Astrocyte (in vitro differentiated cells and primary cell): ENCODE results near the gene PLIN5. TPM values are rescaled to one million over a fixed set of nuclear protein-coding genes. Genes with fewer than 3 reads are reported as not detected.
A peak's percentile ranks its signal among the peaks of the same experiment; 100 is the strongest.

ENCODE experiments used
- DNase-seq: peaks from one replicate; pipeline ENCODE4 v3.0.0-alpha.2; 2010; ENCODE audit warnings: low read depth
- FAIRE-seq: peaks from 2 replicates; lab custom pipeline; 2011; peaks lifted over from hg19 to GRCh38; lab: Jason Lieb, UNC
- H2AFZ ChIP-seq: 2 replicates; pipeline ENCODE4 v1.6.0; 2012; ENCODE audit warnings: low read depth, low read length, inconsistent platforms
- H3K27ac ChIP-seq: 2 replicates; pipeline ENCODE4 v1.5.1; 2011; ENCODE audit warnings: low read depth, low read length, inconsistent platforms
- H3K27me3 ChIP-seq: 2 replicates; pipeline ENCODE4 v1.6.0; 2011; ENCODE audit warnings: low read length, inconsistent platforms; ENCODE audit not compliant: insufficient read depth
- H3K36me3 ChIP-seq: 2 replicates; pipeline ENCODE4 v1.5.1; 2011; ENCODE audit warnings: low read length, inconsistent platforms; ENCODE audit not compliant: insufficient read depth
- H3K4me1 ChIP-seq: 2 replicates; pipeline ENCODE4 v1.5.1; 2011; ENCODE audit warnings: low read length, inconsistent platforms; ENCODE audit not compliant: insufficient read depth
- H3K4me2 ChIP-seq: 2 replicates; pipeline ENCODE4 v1.6.0; 2012; ENCODE audit warnings: low read length, inconsistent platforms
- H3K4me3 ChIP-seq: 2 replicates; pipeline ENCODE4 v1.5.1; 2011; ENCODE audit warnings: low read depth, mild to moderate bottlenecking, low read length, inconsistent platforms; ENCODE audit not compliant: insufficient read depth
- H3K79me2 ChIP-seq: 2 replicates; pipeline ENCODE4 v1.6.0; 2012; ENCODE audit warnings: mild to moderate bottlenecking, low read length, inconsistent platforms; ENCODE audit not compliant: insufficient read depth
- H3K9ac ChIP-seq: 2 replicates; pipeline ENCODE4 v1.6.0; 2012; ENCODE audit warnings: mild to moderate bottlenecking, low read length, inconsistent platforms
- H3K9me3 ChIP-seq: 2 replicates; pipeline ENCODE4 v1.5.1; 2012; ENCODE audit warnings: low read depth, mild to moderate bottlenecking, low read length, inconsistent platforms; ENCODE audit not compliant: insufficient read depth
- H4K20me1 ChIP-seq: 2 replicates; pipeline ENCODE4 v1.6.0; 2012; ENCODE audit warnings: low read length, inconsistent platforms; ENCODE audit not compliant: insufficient read depth
- H3K27ac Mint-ChIP-seq: one replicate; pipeline ENCODE4 v1.8.0; 2021; ENCODE audit warnings: mild to moderate bottlenecking, mixed read lengths; ENCODE audit not compliant: unreplicated experiment
- H3K27me3 Mint-ChIP-seq: one replicate; pipeline ENCODE4 v1.8.0; 2021; ENCODE audit warnings: low read depth, mixed read lengths; ENCODE audit not compliant: unreplicated experiment
- H3K36me3 Mint-ChIP-seq: one replicate; pipeline ENCODE4 v1.8.0; 2021; ENCODE audit warnings: low read depth, mixed read lengths; ENCODE audit not compliant: unreplicated experiment
- H3K4me1 Mint-ChIP-seq: one replicate; pipeline ENCODE4 v1.8.0; 2021; ENCODE audit warnings: low read depth, mixed read lengths; ENCODE audit not compliant: unreplicated experiment
- H3K4me3 Mint-ChIP-seq: one replicate; pipeline ENCODE4 v1.8.0; 2021; ENCODE audit warnings: mild to moderate bottlenecking, moderate library complexity, mixed read lengths; ENCODE audit not compliant: unreplicated experiment
- H3K9me3 Mint-ChIP-seq: one replicate; pipeline ENCODE4 v1.8.0; 2021; ENCODE audit warnings: mild to moderate bottlenecking, mixed read lengths; ENCODE audit not compliant: unreplicated experiment
- CTCF ChIP-seq: IDR thresholded peaks from 2 replicates; pipeline ENCODE4 v1.5.1; 2011; ENCODE audit warnings: low read depth, mild to moderate bottlenecking, inconsistent platforms, low read length, moderate library complexity; ENCODE audit not compliant: insufficient read depth
- EZH2 ChIP-seq: IDR thresholded peaks from 2 replicates; pipeline ENCODE4 v1.6.1; 2012; ENCODE audit warnings: mild to moderate bottlenecking, low read length, inconsistent platforms; ENCODE audit not compliant: insufficient read depth
- total RNA-seq: library from RNA; stranded (reverse); gene quantifications from 2 replicates; pipeline ENCODE4 v1.2.1, GENCODE V29; 2021

PLIN5 gene
- total RNA-seq, 1 donor from 2014 or later, result not detected

- Mint-ChIP-seq H3K4me1 (no peaks in the 10 kb centered on the region), H3K4me3 (no peak overlapping the region), H3K36me3 (peaks cover 20% of the 10 kb centered on the region), H3K27ac (no peak overlapping the region), H3K27me3 (no peaks in the 10 kb centered on the region), H3K9me3 (peaks cover 5% of the 10 kb centered on the region)
- Histone ChIP-seq H3K9me3 (no peaks in the 10 kb centered on the region), H3K27me3 (peaks cover 2% of the 10 kb centered on the region), H3K79me2 (no peaks in the 10 kb centered on the region), H4K20me1 (no peaks in the 10 kb centered on the region), H3K27ac (no peak overlapping the region), H3K9ac (no peak overlapping the region), H3K4me1 (no peaks in the 10 kb centered on the region), H3K4me3 (no peak overlapping the region), H2AFZ (no peak overlapping the region), H3K36me3 (no peaks in the 10 kb centered on the region), H3K4me2 (no peak overlapping the region)
- DNase-seq, result no peak
- TF ChIP-seq CTCF (no peak), EZH2 (no peak)
- FAIRE-seq, result no peak
Measured at GRCh38 chr19:4550018-4550417, 15.0 kb upstream of the PLIN5 start.

- Histone ChIP-seq H3K9ac (no peak overlapping the region), H3K27ac (no peak overlapping the region), H3K4me2 (no peak overlapping the region), H2AFZ (no peak overlapping the region), H4K20me1 (no peaks in the 10 kb centered on the region), H3K9me3 (no peaks in the 10 kb centered on the region), H3K4me1 (no peaks in the 10 kb centered on the region), H3K27me3 (peaks cover 2% of the 10 kb centered on the region), H3K4me3 (no peak overlapping the region), H3K79me2 (no peaks in the 10 kb centered on the region), H3K36me3 (no peaks in the 10 kb centered on the region)
- TF ChIP-seq CTCF (no peak), EZH2 (no peak)
- H3K4me1 Mint-ChIP-seq, result no peaks in the 10 kb centered on the region
- FAIRE-seq, result no peak
- no peak overlapping the region for H3K4me3 Mint-ChIP-seq
- no peak overlapping the region for H3K27ac Mint-ChIP-seq
- no peak for DNase-seq
- H3K36me3 Mint-ChIP-seq, result peaks cover 15% of the 10 kb centered on the region
- H3K27me3 Mint-ChIP-seq, result no peaks in the 10 kb centered on the region
- peaks cover 5% of the 10 kb centered on the region for H3K9me3 Mint-ChIP-seq
Measured at GRCh38 chr19:4548238-4548584, 13.2 kb upstream of the PLIN5 start.

GRCh38 chr19:4547303-4548237 lies 12.5 kb upstream of the PLIN5 start:
- H3K9me3 Mint-ChIP-seq, result peaks cover 2% of the 10 kb centered on the region
- Histone ChIP-seq H3K36me3 (no peaks in the 10 kb centered on the region), H3K27ac (no peak overlapping the region), H2AFZ (no peak overlapping the region), H3K79me2 (no peaks in the 10 kb centered on the region), H3K4me2 (no peak overlapping the region), H3K4me3 (no peak overlapping the region), H3K27me3 (peaks cover 2% of the 10 kb centered on the region), H4K20me1 (no peaks in the 10 kb centered on the region), H3K4me1 (no peaks in the 10 kb centered on the region), H3K9ac (no peak overlapping the region), H3K9me3 (no peaks in the 10 kb centered on the region)
- no peaks in the 10 kb centered on the region for H3K4me1 Mint-ChIP-seq
- FAIRE-seq (no peak), DNase-seq (no peak)
- TF ChIP-seq CTCF (peak; percentile 22), EZH2 (no peak)
- H3K27me3 Mint-ChIP-seq, result no peaks in the 10 kb centered on the region
- no peak overlapping the region for H3K4me3 Mint-ChIP-seq
- no peak overlapping the region for H3K27ac Mint-ChIP-seq
- H3K36me3 Mint-ChIP-seq, result peaks cover 10% of the 10 kb centered on the region
